Neural progenitor cell (in vitro differentiated cells): ENCODE data around the gene SCMH1. TPM values are rescaled to one million over a fixed set of nuclear protein-coding genes. Genes with fewer than 3 reads are reported as not detected.

Source experiments
- DNase-seq: peaks from one replicate; pipeline ENCODE4 v3.0.0-alpha.2; 2016; ENCODE audit warnings: low spot score
- H2AFZ ChIP-seq: fragments of 200-600 bp; sonication (generic); replicated peaks from 2 replicates; pipeline ENCODE4 v1.6.1; 2016; ENCODE audit warnings: antibody characterized with exemption
- H3F3A ChIP-seq: fragments of 200-600 bp; sonication (generic); 2 replicates; pipeline ENCODE4 v1.6.1; 2016; ENCODE audit warnings: antibody characterized with exemption, low read depth
- H3K27ac ChIP-seq: fragments of 200-600 bp; sonication (generic); 2 replicates; pipeline ENCODE4 v1.5.1; 2016; ENCODE audit warnings: mild to moderate bottlenecking
- H3K27me3 ChIP-seq: fragments of 200-600 bp; sonication (generic); 2 replicates; pipeline ENCODE4 v1.6.1; 2016; ENCODE audit warnings: mild to moderate bottlenecking, moderate library complexity
- H3K36me3 ChIP-seq: fragments of 200-600 bp; sonication (generic); 2 replicates; pipeline ENCODE4 v1.5.1; 2016
- H3K4me1 ChIP-seq: fragments of 200-600 bp; sonication (generic); 2 replicates; pipeline ENCODE4 v1.6.1; 2016; ENCODE audit warnings: mixed run types
- H3K4me2 ChIP-seq: fragments of 200-600 bp; sonication (generic); 2 replicates; pipeline ENCODE4 v1.6.1; 2016
- H3K4me3 ChIP-seq: fragments of 200-600 bp; sonication (generic); 2 replicates; pipeline ENCODE4 v1.5.1; 2016
- H3K79me2 ChIP-seq: fragments of 200-600 bp; sonication (generic); 2 replicates; pipeline ENCODE4 v1.6.1; 2016; ENCODE audit warnings: low read depth
- H3K9ac ChIP-seq: fragments of 200-600 bp; sonication (generic); 2 replicates; pipeline ENCODE4 v1.6.1; 2016
- H3K9me3 ChIP-seq: fragments of 200-600 bp; sonication (generic); 2 replicates; pipeline ENCODE4 v1.5.1; 2016; ENCODE audit warnings: low read depth
- H4K20me1 ChIP-seq: fragments of 200-600 bp; sonication (generic); 2 replicates; pipeline ENCODE4 v1.6.1; 2016; ENCODE audit warnings: low read depth
- H3K27ac Mint-ChIP-seq: 3 replicates; pipeline ENCODE4 v1.8.0; 2021; ENCODE audit warnings: mixed read lengths
- H3K27me3 Mint-ChIP-seq: 2 replicates; pipeline ENCODE4 v1.8.0; 2022; ENCODE audit warnings: low read depth, mild to moderate bottlenecking, inconsistent platforms, moderate library complexity, mixed read lengths; ENCODE audit not compliant: insufficient read depth
- H3K36me3 Mint-ChIP-seq: 3 replicates; pipeline ENCODE4 v1.8.0; 2021; ENCODE audit warnings: mixed read lengths
- H3K4me1 Mint-ChIP-seq: 3 replicates; pipeline ENCODE4 v1.8.0; 2021; ENCODE audit warnings: mixed read lengths
- H3K4me3 Mint-ChIP-seq: 3 replicates; pipeline ENCODE4 v1.8.0; 2021; ENCODE audit warnings: mild to moderate bottlenecking, moderate library complexity, mixed read lengths
- H3K9me3 Mint-ChIP-seq: 3 replicates; pipeline ENCODE4 v1.8.0; 2020; ENCODE audit warnings: mixed read lengths
- EZH2 ChIP-seq: fragments of 200-600 bp; sonication (generic); IDR thresholded peaks from 2 replicates; pipeline ENCODE4 v1.6.1; 2017; ENCODE audit warnings: antibody characterized with exemption, mild to moderate bottlenecking, moderate library complexity
- EZH2phosphoT487 ChIP-seq: fragments of 200-600 bp; sonication (generic); IDR thresholded peaks from 2 replicates; pipeline ENCODE4 v1.6.1; 2017; ENCODE audit warnings: antibody characterized with exemption
- total RNA-seq: library from RNA; depleted of rRNA; stranded (reverse); fragments of >200 nt; gene quantifications from 2 replicates; pipeline ENCODE4 v1.2.3, GENCODE V29; 2015; ENCODE audit warnings: low replicate concordance
- TF ChIP-seq, protein P1 (sequence below): fragments of 200-600 bp; sonication (generic); IDR thresholded peaks from 2 replicates; pipeline ENCODE4 v1.5.1; 2017; ENCODE audit warnings: antibody characterized with exemption, mild to moderate bottlenecking

Gene SCMH1
- total RNA-seq, 1 donor from 2014 or later, result 16.1 TPM

DNA sequence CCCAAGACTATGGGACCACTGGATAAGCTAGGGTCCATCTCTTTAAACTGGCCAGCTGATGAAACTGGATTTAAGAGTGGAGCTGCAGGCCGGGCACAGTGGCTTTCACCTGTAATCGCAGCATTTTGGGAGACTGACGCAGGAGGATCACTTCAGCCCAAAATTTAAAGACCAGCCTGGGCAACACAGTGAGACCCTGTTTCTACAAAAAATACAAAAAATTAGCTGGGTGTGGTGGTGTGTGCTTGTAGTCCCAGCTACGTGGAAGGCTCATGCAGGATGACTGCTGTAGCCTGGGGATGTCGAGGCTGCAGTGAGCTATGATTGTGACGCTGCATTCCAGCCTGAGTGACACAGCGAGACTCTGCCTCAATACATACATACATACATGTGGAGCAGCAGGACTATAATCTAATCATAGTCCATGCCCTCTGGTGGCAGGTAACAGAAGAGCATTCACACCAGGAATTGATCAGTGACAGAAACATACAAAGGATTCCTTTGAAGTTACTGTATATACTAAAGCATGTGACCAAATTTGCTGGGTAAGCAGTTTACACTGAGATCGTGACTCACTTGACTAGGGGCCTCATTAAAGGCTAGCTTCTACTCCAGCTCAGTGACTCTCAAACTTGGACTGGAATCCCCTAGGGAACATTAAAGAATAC is 119.1 kb downstream of the SCMH1 start:
- Histone ChIP-seq H3F3A (no peaks in the 10 kb centered on the region), H2AFZ (no peak overlapping the region), H3K9ac (no peak overlapping the region), H3K27ac (no peak overlapping the region), H3K4me2 (no peak overlapping the region), H3K27me3 (no peaks in the 10 kb centered on the region), H3K4me1 (no peaks in the 10 kb centered on the region), H3K4me3 (no peak overlapping the region), H3K36me3 (no peaks in the 10 kb centered on the region), H4K20me1 (no peaks in the 10 kb centered on the region), H3K9me3 (no peaks in the 10 kb centered on the region), H3K79me2 (no peaks in the 10 kb centered on the region)
- Mint-ChIP-seq H3K27ac (peak overlapping the region; percentile 37), H3K36me3 (peaks cover 8% of the 10 kb centered on the region), H3K27me3 (no peaks in the 10 kb centered on the region), H3K4me3 (no peak overlapping the region), H3K9me3 (no peaks in the 10 kb centered on the region), H3K4me1 (no peaks in the 10 kb centered on the region)
- TF ChIP-seq, protein P1, sequence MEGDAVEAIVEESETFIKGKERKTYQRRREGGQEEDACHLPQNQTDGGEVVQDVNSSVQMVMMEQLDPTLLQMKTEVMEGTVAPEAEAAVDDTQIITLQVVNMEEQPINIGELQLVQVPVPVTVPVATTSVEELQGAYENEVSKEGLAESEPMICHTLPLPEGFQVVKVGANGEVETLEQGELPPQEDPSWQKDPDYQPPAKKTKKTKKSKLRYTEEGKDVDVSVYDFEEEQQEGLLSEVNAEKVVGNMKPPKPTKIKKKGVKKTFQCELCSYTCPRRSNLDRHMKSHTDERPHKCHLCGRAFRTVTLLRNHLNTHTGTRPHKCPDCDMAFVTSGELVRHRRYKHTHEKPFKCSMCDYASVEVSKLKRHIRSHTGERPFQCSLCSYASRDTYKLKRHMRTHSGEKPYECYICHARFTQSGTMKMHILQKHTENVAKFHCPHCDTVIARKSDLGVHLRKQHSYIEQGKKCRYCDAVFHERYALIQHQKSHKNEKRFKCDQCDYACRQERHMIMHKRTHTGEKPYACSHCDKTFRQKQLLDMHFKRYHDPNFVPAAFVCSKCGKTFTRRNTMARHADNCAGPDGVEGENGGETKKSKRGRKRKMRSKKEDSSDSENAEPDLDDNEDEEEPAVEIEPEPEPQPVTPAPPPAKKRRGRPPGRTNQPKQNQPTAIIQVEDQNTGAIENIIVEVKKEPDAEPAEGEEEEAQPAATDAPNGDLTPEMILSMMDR, result peak; percentile 53
- no peak for TF ChIP-seq EZH2phosphoT487
- DNase-seq, result peak; percentile 15

DNA sequence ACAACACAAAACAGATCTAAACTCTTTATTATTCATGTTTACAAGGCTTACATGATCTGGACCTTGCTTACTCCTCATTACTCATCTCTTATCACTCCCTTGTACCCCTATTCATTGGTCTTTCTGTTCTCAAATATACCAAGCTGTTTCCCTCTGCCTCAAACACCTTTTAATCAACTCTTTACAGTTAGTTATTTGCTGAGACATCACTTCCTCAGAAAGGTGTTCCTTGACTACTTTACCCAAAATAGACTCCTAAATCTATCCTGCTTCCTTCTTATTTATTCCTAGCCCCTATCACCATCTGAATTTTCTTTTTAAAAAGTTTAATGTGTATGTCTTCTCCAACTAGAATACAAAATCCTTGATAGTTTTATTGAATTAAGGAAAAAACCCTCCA is 120.0 kb downstream of the SCMH1 start:
- Mint-ChIP-seq H3K36me3 (peaks cover 14% of the 10 kb centered on the region), H3K4me1 (no peaks in the 10 kb centered on the region), H3K27ac (no peak overlapping the region), H3K9me3 (no peaks in the 10 kb centered on the region), H3K4me3 (no peak overlapping the region), H3K27me3 (no peaks in the 10 kb centered on the region)
- Histone ChIP-seq H3F3A (no peaks in the 10 kb centered on the region), H3K9ac (no peak overlapping the region), H3K4me3 (no peak overlapping the region), H4K20me1 (no peaks in the 10 kb centered on the region), H3K27me3 (no peaks in the 10 kb centered on the region), H2AFZ (no peak overlapping the region), H3K4me2 (no peak overlapping the region), H3K79me2 (no peaks in the 10 kb centered on the region), H3K4me1 (no peaks in the 10 kb centered on the region), H3K9me3 (no peaks in the 10 kb centered on the region), H3K36me3 (no peaks in the 10 kb centered on the region), H3K27ac (no peak overlapping the region)
- DNase-seq, result no peak
- no peak for TF ChIP-seq EZH2phosphoT487
- TF ChIP-seq, protein P1, result no peak
- no peak for TF ChIP-seq EZH2

DNA sequence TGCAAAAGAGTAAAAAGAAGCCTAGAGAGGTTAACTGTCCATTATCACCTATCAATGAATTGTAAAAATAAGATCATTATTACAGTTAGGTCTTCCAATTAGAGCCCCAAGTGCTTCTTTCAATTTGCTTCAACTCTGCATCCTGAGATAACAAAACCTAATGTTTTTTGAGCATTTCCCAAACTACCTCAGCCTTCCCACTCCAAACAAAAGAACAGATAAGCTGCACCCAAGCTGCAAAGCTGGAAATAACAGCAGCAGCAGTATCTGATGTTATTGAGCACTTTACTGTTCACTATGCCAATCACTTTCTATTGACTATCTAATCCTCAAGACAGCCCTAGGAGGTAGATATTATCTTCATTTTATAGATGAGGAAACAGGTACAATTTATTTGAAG is 123.5 kb downstream of the SCMH1 start:
- Histone ChIP-seq H2AFZ (no peak overlapping the region), H3K27ac (no peak overlapping the region), H3K4me3 (no peak overlapping the region), H3K4me2 (no peak overlapping the region), H3K9ac (no peak overlapping the region), H4K20me1 (no peaks in the 10 kb centered on the region), H3K4me1 (no peaks in the 10 kb centered on the region), H3K79me2 (no peaks in the 10 kb centered on the region), H3K9me3 (no peaks in the 10 kb centered on the region), H3K36me3 (peaks cover 6% of the 10 kb centered on the region), H3F3A (no peaks in the 10 kb centered on the region), H3K27me3 (no peaks in the 10 kb centered on the region)
- Mint-ChIP-seq H3K27ac (no peak overlapping the region), H3K36me3 (peaks cover 21% of the 10 kb centered on the region), H3K4me1 (no peaks in the 10 kb centered on the region), H3K27me3 (no peaks in the 10 kb centered on the region), H3K9me3 (no peaks in the 10 kb centered on the region), H3K4me3 (no peak overlapping the region)
- TF ChIP-seq EZH2phosphoT487, result no peak
- no peak for TF ChIP-seq EZH2
- TF ChIP-seq, protein P1, result no peak
- DNase-seq, result no peak
